ENCODE results near the gene ADAMTS12.

DNA sequence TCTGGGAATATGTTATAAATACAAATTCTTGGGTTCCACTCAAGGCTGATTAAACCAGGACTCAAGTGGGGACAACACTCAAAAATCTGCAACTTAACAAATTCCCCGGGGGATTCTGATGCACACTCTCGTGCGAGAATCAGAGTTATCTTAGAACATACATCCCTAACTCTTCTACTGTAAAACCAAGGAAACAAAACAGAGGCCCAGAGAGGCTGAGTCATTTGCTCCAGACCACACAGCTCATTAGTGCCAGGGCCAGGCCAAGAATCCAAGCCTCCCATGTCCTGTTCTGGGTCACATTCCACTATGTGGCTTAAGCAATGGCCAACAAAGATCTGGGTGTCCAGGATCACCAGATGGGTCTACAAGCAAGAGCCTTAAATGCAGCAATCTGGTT is 166.0 kb downstream of the ADAMTS12 start:
- TF ChIP-seq POLR2A (IDR thresholded peaks at IDR 0.05) = no peak
- TF ChIP-seq CTCF (IDR thresholded peaks at IDR 0.05) = no peak
